KG1 (cell line): Measurements from ENCODE around the gene KCNG2.

Experiments used
- DNase-seq: peaks from one replicate; lab custom pipeline; 2025; lab: John Stamatoyannopoulos, UW

Gene KCNG2

DNA sequence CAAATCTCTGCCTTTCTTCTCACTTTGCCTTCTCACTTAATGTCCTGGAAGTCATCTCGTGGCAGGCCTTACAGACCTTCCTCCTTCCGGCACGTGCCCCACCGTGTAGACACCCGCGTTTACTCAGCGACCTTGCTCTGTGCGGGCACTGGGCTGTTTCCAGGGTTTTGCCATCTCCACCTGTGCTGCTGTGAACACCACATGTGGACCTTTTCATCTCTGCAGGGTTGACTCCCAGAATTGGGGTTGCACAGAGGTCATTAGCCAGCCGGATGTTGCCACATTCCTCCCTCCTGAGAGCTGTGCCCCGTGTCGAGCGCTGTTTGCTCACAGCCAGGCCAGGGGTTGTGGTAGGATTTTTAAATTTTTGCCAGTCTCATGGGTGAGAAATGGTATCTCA is 25.4 kb downstream of the KCNG2 start:
- DNase-seq = no peak

DNA sequence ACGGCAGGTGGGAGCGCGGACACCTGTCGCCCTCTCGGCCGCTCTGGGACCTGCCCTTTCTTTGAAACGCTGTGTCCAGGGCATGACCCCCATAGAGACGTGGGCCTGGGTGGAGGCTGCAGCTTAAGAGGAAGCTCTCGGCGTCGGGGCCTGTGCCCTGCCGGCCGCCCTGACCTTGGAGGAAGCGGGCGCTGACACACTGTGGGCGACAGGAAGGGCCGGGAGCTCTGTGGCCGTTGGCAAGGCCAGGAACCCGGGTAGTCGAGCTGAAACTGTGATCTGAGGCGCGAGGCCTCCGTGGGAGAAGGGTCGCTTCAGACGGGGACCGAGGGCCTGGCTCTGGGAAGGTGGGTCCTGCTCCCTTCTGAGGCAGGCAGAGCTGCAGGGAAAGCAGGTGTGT is 28.2 kb downstream of the KCNG2 start:
- DNase-seq = no peak

DNA sequence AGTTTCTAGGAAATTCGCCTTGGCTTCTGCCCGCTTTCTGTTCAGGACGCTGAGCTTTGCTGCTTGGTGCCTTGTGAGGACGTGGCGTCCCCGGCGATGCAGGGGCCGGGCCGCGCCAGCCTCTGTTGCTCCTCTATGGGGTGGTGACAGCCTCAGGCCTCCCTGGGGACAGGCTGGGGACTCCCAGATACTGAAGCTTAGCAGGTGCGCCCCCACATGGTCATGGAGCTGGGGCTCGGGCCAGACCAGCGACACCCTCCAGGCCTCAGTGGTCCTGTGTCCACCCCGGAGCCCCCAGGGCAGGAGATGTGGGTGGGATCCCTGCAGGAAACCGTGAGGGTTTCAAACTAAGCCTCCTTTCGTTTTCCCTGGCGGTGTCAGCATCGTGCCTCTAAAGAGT is 29.2 kb downstream of the KCNG2 start:
- DNase-seq = no peak

DNA sequence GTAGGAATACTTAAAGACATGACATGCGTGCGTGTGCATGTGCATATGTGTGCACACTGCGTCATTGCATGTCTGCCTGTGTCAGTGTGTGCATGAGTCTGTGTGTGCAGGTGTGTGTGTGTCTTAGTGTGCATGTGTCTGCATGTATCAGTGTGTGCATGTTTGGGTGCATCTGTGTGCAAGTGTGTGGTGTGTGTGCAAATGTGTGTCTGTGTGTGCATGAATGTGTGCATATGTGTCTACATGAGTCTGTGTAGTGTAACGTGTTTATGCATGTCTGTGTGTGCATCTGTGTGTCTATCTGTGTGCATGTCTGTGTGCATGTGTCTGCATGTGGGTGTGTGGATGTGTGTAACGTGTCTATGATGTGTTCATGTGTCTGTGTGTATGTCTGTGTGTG is 30.5 kb downstream of the KCNG2 start:
- DNase-seq = no peak

DNA sequence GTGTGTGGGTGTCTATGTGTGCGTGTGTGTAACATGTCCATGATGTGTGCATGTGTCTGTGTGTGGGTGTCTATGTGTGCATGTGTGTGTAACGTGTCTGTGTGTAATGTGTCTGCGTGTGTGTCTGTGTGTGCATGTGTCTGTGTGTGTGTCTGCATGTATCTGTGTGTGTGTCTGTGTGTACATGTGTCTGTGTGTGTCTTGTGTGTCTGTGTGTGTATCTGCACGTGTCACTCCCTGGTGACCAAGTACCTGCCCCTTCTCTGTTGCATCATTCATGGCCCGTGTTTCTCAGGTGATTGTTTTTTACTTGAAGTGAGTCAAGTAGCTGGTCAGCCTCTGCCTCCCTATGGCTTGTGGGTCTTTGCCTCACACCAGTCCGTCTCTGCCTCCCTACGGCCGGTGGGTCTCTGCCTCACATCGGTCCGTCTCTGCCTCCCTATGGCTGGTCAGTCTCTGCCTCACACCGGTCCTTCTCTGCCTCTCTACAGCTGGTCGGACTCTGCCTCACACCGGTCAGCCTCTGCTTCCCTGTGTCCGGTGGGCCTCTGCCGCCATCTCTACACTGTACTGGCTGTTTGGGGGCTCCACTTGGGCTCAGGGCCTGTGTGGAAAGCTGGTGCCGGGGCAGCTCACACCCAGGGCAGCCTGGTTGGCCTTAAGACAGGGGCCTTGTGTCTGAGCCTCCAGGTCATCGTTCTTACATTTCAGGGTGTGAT is 31.6 kb downstream of the KCNG2 start:
- no peak for DNase-seq

DNA sequence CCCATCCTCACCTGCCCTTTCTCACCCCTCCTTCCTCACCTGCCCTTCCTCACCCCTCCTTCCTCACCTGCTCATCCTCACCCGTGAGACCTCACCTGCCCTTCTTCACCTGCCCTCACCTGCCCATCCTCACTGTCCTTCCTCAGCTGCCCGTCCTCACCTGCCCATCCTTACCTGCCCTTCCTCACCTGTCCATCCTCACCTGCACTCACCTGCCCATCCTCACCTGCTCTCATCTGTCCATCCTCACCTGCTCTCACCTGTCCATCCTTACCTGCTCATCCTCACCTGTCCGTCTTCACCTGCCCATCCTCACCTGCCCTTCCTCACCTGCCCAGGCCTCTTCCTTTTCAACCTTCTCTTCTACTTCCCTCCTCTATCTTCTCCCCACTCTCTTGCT is 34.4 kb downstream of the KCNG2 start:
- DNase-seq = no peak

DNA sequence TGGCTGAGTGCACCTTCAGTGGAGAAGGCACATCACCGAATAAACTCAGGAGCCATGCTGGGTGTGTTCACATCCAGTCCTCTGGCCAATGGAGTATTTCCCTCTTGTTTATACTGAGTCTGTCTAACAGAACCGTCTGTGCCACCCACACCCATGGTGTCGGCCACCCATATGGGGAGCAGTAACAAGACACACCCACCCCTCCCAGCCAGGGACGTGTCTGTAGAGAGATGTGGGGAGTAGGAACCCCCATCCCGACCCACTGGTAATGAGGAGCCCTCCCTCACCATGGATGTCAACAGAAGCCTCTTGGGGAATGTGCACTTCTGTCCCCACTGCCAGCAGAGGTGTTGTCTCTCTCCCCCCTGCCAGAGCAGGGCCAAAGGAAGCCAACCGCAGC is 37.1 kb downstream of the KCNG2 start:
- DNase-seq = no peak

DNA sequence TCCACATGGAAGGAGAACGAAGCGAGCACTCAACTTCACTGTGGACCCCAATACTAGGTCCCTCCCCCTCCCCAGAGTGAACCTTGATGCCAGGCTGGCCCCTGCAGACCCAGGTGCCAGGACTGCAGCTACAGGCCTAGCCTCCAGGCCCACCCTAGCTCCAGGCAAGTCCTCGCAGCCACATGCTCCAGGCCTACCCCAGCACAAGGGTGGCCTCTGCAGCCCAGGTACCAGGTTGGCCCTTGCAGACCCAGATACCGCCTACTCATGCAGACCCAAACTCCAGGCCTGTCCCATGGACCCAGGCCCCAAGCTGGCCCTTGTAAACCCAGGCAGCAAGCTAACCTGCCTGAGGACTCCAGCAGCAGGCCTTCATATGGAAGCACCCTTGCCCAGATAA is 44.2 kb downstream of the KCNG2 start:
- DNase-seq = no peak

DNA sequence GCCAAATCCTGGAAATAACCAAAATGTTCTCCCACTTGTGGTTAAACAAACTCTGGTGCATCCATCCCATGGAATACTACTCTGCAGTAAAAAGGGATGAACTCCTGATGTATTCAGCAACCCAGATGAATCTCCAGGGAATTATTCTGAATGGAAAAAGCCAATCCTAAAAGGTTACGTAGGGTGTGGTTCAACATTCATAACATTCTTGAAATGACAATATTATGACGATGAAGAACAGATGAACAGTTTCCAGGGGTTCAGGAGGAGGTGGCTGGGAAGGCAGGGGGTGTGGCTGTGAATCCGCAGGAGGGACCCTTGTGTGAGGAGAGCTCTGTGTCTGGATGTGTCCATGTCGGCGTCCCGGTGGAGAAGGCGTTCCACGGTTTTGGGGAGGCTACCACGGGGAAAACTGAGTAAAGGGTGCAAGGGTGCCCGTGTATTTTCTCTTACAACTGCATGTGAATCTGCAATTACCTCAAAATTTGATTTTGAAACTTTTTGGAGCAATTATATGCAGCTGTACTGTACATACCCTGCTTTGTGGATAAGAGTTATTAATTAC is 47.3 kb downstream of the KCNG2 start:
- no peak for DNase-seq

DNA sequence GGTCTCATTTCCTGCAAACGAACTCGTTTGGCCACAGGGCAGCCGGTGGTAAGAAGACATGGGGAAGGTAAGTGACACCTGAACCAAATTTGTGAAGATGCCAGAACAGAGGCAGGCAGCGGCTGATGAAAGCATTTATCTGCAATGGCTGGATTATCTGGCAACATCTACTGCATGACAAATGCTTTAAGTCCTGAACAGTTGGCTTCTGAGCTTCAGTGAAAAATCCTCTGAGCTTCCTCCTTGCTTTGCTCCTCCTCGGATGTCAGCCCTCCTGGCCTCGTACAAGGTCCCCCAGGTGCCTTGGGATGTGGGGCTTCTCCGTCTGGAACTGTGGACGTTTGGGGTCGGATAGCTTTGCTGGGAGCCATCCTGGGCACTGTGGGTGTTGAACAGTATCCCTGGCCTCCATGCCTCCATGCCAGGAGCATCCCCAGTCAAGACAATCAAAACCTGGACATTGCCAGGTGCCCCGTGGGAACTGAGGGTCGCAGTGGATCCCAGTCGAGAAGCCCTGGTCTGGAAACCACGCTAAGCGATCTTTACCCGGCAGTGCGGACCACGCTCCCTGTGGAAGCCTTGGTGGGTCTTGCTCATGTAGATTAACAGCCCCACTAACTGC is 49.3 kb downstream of the KCNG2 start:
- no peak for DNase-seq

DNA sequence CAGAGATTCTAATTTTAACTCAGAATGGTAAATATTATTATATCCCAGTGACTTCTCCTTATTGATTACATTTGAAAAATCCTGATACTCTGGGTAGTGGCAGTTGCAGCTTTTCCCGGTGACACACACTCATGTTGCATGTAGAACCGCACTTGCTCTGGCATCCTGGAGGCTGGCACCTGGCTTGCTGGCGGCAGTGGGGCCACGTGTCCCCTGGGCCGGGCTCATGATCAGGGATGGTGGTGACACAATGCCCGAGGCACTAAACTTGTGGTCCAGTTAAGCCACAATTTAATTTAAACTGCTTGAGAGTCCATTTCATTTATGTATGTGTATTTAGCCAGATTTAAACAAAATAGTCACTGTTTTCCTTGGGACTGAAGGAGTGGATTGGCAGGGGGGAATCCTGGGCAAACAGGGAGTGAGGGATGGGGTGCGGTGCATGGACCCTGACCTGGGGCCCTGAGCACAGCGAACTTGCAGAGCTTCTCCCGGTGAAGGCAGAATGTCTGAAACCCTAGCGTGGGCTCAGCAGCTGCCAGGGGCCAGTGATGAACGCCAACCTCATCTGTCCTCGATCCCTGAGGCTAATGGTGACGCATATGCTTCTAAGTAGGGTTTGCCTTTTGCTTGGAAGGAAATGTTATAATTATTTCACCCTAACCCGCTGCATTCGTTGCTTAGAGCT is 50.0 kb downstream of the KCNG2 start:
- no peak for DNase-seq

DNA sequence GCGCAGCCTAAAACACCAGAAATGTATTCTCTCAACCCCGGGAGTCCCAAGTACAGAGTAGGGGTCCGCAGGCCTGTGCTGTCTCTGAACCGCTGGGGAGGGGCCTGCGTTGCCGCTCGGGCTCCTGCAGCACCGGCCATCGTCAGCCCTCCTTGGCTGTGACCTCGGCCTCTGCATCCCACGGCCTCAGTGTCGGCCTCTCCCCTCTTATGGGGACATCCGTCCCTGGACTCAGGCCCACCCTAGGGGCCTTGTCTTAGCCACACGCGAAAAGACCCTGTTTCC is 50.5 kb downstream of the KCNG2 start:
- DNase-seq = no peak

DNA sequence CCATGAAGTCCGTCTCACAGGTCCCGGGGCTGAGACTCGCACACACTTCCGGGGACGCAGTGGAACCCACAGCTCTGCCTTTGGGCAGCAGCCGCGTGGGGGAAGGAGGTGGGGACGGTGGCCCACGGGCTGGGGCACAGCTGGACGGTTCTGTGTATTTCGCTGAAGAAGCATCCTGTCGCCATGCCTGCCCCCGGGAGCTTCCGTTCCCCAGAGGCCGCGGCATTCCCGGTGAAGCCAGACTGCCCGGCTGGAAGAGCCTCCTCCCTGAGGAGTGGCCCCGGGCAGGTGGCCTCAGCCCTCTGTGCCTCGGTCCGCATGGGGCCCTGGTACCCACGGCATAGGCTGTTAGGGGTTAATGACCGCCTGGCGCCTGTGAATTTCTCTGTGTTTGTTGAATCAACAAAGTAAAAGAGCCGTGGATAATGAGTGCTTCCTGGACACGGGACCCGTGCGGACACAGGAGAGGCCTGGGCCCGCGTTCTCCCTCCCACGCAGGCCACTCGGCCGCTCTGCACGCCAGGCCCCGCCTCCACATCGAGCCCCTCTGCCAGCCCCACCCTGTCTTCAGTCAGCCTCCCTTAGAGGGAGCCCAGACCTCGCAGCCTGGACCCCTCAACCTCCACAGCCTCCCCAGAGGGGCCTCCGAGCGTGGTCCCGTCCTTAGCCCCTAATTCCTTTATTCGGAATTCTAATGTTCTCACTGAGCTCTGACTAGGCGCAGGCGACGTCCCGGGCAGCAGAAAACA is 51.0 kb downstream of the KCNG2 start:
- DNase-seq = no peak

DNA sequence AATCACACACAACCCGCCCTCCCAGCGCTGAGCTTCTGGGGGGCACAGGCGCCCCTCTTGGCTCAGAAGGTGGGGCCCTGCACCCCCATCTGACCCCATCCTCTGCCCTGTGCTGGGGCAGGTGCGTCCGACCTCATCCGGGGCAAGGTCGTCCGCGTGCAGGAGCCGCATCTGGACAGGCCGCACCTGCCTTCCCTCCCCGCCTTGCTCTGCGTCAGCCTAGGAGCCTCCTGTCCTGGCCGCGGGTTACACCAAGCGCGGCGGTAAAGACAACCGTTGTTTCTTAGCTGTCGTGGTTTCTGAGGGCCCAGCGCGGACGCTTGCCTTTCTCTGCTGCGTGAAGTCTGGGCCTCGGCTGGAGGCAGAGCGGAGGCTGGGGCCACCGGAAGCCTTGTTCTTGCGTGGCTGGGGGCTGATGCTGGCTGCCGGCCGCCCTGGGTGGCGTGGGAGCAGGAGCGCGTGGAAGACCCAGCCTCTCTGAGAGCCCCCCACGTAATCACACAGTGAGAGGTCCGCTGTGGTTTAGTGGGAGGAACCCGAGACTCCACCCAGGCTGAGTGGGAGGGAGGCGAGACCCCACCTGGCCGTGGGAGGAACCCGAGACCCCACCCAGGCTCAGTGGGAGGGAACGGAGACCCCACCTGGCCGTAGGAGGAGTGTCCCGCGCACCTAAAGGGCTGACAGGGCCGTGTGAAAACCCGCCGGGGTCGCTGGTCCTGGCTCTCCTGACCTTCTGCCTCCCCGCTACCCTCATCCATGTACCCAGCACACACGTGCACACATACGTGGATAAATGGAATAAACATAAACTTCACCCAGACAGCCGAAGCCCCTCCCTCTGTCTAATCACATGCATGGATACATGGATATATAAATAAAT is 51.8 kb downstream of the KCNG2 start:
- no peak for DNase-seq

DNA sequence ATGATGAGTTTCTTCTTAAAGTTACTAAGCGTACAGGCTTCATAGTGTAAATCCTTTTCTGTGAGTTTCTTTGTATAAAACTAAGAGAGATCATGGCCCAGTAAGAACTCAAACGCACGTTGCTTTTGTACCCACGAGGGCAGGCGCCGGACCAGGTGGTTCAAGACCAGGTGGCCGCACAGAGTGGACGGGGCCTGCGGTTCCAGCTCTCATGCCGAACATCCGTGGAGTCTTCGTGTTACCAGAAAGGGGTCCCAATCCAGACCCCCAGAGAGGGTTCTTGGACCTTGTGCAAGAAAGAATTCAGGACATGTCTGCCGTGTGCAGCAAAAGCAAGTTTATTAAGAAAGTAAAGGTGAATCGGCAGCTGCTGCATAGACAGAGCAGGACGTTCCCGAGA is 53.0 kb downstream of the KCNG2 start:
- no peak for DNase-seq

DNA sequence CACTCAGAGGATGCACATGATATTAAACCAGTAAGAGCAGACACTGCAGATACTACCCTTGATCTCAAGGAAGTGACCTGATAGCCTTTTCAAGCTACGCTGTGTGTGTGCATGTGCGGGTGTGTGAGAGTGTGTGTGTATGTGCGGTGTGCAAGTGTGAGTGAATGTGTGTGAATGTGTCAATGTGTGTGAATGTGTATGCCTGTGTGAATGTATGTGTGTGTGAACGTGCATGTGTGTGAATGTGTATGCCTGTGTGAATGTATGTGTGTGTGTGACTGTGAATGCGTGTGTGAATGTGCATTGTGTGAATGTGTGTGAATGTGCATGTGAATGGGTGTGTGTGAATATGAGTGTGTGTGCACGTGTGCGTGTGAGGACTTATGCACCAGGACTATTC is 53.8 kb downstream of the KCNG2 start:
- DNase-seq = no peak

DNA sequence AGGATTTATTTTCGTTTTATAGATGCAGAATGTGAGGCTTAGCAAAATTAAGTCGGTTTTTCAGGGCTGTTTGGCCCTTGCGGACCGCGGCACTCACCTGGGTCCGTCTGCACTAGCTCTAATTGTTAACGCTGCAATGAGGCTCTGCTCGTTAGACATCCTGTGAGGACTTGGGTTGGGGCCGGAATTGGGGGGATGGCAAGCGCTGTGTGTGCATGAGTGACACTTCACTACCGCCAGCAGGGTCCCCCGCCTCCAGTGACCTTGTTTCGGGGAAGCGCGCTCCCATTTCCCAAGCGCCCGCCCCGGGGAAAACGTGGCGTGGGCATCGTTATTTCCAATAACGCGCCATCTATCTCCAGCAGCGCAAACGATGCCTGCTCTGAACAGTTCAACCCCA is 54.2 kb downstream of the KCNG2 start:
- DNase-seq = no peak

DNA sequence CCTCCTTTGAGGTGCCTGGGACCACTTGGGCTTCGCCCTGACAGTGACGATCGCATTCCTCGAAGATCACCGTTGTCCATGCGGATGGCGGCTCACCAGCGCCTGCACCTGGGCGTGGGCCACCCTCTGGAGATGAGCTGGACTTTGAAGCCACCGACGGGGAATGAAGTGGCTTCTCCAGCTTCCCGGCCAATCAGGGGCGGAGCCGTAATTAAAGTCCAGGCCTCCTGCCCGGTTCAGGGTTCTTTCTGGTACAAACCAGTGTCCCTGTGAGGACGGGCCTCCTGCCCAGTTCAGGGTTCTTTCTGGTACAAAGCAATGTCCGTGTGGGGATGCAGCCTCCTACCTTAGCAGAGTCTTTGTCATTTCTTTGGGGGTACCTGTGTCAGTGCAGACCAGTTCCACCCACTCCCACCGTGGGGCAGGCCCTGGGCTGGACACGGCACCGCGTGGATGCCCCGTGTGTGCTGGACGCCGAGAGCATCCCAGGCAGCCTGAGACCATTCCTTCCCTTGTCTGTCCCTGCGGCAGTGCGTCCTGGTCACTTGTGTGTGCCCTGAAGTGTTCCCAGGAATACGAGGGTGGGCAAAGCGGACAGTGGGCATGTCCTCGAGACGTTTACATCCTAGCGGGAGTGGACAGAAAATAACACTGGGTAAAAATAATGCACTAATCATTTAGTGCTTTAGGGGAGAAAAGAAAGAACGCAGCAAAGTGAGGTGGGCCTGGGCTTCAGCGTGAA is 55.0 kb downstream of the KCNG2 start:
- DNase-seq = no peak

DNA sequence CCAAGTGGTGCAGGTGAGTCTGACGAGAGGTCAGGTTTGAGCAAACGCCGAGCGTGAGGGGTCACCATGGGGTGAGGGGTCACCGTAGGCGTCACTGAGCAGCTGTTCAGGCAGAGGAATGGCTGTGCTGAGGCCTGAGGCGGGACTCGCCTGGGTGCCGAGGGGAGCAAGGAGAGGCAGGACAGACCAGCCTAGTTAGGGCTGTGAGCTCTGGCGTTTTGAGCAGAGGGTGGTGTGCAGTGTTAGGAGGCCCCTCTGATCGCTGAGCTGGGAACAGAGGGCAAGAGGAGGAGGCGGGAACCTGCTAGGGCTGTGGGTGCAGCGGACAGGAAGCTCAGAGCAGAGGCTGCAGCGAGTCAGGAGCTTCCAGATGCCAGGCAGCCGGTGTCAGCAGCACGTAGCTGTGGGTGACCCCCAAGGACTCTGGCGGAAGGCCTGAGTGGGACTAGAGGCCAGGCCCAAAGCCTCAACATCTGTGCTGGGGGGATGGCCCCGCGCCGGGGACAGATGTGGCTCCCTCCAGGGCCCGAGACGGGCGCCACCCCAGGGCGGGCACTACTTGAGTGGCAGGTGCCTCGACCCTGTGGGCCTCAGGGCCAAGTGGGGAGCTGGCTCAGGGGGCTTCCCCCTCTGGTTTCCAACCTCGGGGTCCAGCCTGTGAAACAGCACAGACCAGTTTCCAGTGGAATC is 55.7 kb downstream of the KCNG2 start:
- no peak for DNase-seq

DNA sequence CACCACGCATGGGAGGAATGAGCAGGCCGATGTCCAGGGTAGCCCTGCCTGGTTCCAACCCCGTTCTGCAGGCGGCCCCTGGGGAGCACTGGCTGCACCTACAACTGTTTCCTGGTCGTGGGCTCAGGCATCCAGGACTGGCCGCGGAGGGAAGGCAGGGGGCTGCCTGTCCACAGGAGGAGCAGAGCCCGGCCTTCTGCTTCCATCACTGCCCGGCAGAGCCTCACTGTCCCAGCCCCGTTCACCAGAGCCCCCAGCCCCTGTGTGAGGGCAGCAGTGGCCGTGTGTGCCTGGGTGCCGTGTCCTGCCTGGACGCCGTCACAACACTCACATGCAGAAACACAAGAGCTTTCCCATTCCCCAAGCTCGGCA is 56.2 kb downstream of the KCNG2 start:
- no peak for DNase-seq
